ENCODE measurements around the gene PCSK1N.
"Not testable (repeated sequence)": the region's sequence is repeated elsewhere in the genome, so short reads cannot be mapped to it uniquely, and the experiment has no call there.

DNA sequence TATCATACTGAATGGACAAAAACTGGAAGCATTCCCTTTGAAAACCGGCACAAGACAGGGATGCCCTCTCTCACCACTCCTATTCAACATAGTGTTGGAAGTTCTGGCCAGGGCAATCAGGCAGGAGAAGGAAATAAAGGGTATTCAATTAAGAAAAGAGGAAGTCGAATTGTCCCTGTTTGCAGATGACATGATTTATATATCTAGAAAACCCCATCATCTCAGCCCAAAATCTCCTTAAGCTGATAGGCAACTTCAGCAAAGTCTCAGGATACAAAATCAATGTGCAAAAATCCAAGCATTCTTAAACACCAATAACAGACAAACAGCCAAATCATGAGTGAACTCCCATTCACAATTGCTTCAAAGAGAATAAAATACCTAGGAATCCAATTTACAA, 36.6 kb upstream of the PCSK1N start:
- TF ChIP-seq, protein P1, sequence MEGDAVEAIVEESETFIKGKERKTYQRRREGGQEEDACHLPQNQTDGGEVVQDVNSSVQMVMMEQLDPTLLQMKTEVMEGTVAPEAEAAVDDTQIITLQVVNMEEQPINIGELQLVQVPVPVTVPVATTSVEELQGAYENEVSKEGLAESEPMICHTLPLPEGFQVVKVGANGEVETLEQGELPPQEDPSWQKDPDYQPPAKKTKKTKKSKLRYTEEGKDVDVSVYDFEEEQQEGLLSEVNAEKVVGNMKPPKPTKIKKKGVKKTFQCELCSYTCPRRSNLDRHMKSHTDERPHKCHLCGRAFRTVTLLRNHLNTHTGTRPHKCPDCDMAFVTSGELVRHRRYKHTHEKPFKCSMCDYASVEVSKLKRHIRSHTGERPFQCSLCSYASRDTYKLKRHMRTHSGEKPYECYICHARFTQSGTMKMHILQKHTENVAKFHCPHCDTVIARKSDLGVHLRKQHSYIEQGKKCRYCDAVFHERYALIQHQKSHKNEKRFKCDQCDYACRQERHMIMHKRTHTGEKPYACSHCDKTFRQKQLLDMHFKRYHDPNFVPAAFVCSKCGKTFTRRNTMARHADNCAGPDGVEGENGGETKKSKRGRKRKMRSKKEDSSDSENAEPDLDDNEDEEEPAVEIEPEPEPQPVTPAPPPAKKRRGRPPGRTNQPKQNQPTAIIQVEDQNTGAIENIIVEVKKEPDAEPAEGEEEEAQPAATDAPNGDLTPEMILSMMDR (conservative IDR thresholded peaks at IDR 0.05; ENCODE audit: low read length) = not testable (repeated sequence)
- not testable (repeated sequence) for TF ChIP-seq EZH2phosphoT487 (IDR thresholded peaks at IDR 0.05; ENCODE audit: borderline replicate concordance)

All from Loucy (cell line).